ENCODE data around the gene SRSF7. TPM values are rescaled to one million over a fixed set of nuclear protein-coding genes. Genes with fewer than 3 reads are reported as not detected.
"Not testable (repeated sequence)": the region's sequence is repeated elsewhere in the genome, so short reads cannot be mapped to it uniquely, and the experiment has no call there.

SRSF7 gene
- total RNA-seq, 2 donors from 2014 or later = 57.6 to 85.8 TPM

DNA sequence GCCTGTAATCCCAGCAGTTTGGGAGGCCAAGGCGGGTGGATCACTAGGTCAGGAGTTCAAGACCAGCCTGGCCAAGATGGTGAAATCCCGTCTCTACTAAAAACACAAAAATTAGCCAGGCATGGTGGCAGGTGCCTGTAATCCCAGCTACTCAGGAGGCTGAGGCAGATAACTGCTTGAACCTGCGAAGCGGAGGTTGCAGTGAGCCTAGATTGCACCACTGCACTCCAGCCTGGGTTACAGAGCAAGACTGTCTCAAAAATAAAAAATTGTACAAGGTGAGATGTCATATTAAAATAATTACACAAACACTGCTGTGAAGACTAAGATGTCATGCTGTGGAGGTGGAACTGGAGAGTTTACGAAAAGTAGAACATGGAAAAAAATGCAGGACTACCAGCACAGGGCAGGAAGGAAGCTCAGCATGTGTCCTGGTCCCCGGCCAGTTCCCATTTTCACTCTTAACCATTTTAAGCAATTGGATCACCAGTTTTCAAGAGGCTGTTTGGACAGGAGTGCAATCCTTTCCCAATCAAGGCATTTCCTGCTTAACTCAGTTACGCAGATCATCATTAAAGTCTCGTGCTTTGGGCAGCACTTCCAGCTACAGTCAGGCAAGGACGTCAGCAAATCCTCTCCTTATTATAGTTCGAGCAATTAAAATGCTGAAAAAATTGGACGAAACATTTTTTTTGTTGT is 14.0 kb downstream of the SRSF7 start:
- ATAC-seq (peak; percentile 9 to 49), DNase-seq (peak; percentile 52)
- intact Hi-C loops (cut with DNase I) = loop anchor here (5.0 to 10.0 kb wide), 2 partner anchors 155 to 422 kb away; no protein-coding TSS in a partner anchor

DNA sequence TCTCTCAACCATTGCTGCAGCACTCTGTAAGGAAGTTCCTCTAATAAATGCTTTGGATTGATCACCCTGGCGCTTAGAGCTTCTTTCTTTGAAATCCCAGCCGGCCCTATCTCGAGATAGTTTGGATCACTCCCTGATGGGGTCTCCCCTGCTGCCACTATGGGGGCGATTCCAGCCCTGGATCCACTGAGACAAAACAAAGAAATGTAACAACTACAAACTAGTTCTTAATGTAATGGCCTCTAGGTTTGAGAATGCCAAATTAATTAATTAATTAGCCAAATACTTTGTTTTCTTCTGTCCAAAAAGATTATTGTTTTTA is 15.2 kb downstream of the SRSF7 start:
- intact Hi-C loops (cut with DNase I) = loop anchor here (5.0 to 10.0 kb wide), 2 partner anchors 154 to 421 kb away; no protein-coding TSS in a partner anchor
- no peak for ATAC-seq
- no peak for DNase-seq

DNA sequence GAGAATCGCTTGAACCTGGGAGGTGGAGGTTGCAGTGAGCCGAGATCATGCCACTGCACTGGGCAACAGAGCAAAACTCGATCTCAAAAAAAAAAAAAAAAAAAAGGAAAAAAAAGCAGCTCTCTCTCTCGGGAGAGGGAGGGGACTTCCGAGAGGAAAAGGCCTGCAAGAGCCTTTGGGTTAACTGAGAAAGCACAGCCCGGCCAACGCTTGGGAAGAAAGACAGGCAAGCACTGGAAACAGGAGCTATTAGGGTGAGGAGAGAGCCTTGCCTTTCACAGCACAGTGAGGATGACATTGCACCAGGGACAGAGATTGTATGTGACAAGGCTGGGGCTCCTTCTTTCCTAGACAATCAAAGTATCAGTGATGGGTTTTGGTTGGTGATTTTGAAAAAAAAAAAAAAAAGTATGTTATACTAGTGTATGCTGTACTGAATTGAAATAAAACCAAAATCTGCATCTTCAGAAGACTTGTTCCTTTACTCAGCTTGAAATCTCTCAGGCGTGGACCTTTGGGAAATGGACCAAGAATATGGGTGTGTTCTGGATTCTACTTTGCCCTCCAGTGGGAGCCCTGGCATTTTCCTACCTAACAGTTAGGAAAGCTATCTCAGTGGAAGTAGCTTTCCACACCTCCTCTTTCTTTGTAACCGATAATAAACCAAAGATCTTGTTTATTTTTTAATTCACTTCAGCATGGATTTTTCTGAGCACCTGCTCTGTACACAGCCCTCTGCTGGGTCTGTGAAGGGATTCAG is 16.7 kb downstream of the SRSF7 start:
- DNase-seq (peak; percentile 72), ATAC-seq (peak in 1 of 2 donors; percentile 21)
- intact Hi-C loops (cut with DNase I) = loop anchor here (5.0 to 10.0 kb wide), 2 partner anchors 152 to 420 kb away; no protein-coding TSS in a partner anchor

DNA sequence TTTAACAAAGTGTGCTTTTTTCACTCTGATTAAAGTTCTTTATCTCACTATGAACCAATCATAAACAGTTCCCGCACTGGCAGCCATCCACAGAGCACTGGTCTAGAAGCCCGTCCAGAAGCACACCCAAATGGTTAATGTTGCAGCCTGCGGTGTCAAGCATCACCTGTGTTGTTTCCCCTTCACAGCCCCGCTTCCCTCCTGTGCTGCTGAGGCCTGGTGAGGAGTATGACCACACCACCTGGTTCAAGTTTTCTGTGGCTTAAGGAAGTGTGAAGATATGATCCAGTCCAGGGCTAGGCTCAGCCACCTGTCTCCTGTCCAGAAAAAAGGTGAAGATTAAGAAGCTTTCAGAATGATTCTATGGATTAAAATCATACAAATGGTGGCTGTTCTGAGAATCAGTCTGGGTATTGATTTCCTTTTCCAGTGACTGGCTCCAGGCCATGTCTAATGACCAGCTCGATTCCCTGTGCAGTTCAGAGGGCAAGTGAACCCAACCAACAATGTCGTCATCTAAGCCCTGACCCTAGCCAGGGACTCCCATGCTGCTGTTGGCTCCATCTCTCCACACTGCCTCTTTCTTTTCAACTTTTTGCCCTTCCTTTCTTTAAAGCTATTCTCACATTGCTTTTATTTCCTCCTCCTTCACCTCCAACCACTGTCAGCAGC is 17.7 kb downstream of the SRSF7 start:
- intact Hi-C loops (cut with DNase I) = loop anchor here in 1 of 2 donors (10.0 kb wide), 1 partner anchor 419 kb away; no protein-coding TSS in a partner anchor
- DNase-seq = no peak
- ATAC-seq = no peak

DNA sequence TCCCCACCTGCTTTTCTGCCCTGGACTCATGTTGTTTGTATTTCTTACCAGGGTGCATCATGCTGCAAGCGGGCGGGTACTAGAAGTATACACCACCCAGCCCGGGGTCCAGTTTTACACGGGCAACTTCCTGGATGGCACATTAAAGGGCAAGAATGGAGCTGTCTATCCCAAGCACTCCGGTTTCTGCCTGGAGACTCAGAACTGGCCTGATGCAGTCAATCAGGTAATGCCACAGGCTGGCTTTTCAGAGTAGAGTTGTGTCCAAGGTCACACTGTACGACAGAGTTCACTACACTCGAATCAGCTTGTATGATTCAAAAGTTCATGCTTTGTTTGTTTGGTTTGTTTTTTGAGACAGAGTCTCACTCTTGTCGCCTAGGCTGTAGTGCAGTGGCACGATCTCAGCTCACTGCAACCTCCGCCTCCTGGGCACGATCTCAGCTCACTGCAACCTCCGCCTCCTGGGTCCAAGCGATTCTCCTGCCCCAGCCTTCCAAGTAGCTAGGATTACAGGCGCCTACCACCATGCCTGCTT is 19.4 kb downstream of the SRSF7 start:
- intact Hi-C loops (cut with DNase I) = loop anchor here in 1 of 2 donors (10.0 kb wide), 1 partner anchor 417 kb away; no protein-coding TSS in a partner anchor
- no peak for DNase-seq
- no peak for ATAC-seq

DNA sequence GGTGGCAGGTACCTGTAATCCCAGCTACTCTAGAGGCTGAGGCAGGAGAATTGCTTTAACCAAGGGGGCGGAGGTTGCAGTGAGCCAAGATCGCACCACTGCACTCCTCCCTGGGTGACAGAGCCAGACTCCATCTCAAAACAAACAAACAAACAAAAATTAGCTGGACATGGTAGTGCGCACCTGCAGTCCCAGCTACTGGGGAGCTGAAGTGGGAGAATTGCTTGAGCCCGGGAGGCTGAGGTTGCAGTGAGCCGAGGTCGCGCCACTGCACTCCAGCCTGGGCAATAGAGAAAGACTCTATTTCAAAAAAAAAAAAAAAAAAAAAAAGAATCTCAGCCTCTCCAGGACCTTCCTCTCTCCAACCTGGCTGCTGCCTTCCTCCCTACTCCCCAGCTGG is 20.1 kb downstream of the SRSF7 start:
- intact Hi-C loops (cut with DNase I) = loop anchor here in 1 of 2 donors (10.0 kb wide), 1 partner anchor 416 kb away; no protein-coding TSS in a partner anchor
- DNase-seq (no peak), ATAC-seq (no peak)

DNA sequence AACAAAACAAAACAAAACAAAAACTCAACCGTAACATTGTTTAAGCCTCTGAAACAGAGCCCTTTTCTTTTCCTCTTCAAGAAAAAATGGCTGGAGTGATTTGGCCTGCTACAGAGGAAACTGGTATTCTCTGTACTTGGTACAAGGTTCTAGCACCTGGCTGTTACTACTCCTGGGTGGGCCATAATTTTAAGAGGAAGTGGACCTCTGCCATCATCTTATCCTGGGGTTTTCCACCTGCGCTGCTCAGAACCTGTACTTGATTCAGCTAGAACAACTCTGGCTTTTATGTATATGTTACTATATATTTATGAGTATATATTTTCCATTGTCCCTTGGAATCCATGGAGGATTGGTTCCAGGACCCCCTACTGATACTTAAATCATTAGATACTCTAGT is 22.5 kb downstream of the SRSF7 start:
- intact Hi-C loops (cut with DNase I) = loop anchor here in 1 of 2 donors (1.0 kb wide), 1 partner anchor 16 kb away; no protein-coding TSS in a partner anchor
- ATAC-seq = no peak
- no peak for DNase-seq

DNA sequence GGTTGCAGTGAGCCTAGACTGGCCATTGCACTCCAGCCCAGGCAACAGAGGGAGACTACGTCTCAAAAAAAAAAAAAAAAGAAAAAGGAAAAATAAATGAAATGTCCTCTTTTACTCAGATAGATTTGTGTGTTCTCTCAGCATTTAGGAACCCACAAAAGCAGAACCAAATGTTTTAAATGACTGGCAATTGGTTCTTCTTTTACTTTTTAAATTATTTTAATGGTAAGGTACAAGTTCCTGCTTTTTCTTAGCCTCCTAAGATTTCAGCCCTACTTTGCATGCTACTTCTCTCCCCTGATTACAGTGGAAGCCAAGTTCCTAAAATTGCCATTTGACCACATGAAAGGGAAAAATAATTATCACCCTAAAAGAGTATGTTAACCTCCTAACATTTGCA is 23.5 kb downstream of the SRSF7 start:
- DNase-seq (no peak), ATAC-seq (no peak)
- intact Hi-C loops (cut with DNase I) = no loop called here

DNA sequence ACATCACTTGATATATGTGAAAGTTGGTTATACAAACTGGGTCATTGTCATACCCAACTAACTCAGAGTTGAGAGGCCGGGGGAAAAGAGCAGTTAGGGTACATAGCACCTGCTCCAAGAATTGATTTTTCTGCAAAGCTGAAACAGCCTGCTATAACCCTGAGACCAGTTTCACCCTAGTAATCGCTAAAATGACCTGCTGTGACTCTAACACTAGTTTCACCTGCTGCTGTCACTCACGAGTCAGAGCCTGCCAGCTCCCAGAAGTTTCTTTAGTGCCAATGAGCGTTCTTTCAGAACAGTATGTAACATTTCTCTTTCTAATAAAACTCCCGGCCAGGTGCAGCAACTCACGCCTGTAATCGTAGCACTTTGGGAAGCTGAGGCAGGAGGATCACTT is 28.0 kb downstream of the SRSF7 start:
- DNase-seq (no peak), ATAC-seq (no peak)

DNA sequence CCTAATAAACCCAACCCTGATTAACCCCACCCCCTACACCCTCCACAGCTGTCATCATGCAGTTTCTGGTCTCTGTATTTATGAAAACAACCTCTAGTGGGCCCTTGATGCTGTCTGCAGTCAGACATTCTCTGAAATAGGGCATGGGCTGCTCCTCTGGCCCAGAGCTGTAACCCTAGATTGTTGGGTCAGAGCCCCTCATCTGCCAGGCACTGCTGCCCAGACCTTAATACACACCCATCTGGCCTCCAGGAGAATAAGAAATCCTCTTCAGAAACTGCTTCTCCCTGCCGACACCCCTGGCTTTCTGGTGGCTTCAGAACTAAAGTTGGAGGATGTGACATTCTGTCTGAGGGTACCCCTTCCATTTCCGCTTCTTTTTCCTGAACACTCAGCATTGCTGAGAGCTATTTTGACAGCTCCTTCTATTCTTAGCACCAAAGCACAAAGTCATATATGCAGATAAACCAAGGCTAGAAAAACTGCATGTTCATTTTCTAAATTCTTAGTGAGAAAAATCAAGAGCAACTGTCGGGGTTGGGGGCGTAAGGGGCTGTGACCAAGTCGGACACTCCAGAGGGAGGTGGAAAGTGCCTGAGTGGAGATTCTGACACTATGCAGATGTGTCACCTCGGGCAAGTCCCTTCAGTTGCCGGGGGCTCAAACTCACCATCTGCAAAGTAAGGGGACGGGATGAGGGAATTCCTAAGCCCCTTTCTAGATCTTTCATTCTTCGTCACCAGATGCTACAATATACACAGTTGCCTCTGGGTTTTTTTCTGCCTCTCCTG is 28.7 kb downstream of the SRSF7 start:
- DNase-seq (no peak), ATAC-seq (peak in 1 of 2 donors; percentile 55)
- intact Hi-C loops (cut with DNase I) = loop anchor here in 1 of 2 donors (5.0 kb wide), 1 partner anchor 55 kb away; the partner anchor contains the start of gene GALM

More for the DNA sequence above, 28.0 kb downstream of the SRSF7 start:
- intact Hi-C loops (cut with DNase I) = loop anchor here in 1 of 2 donors (5.0 kb wide), 1 partner anchor 56 kb away; the partner anchor contains the start of gene GALM

DNA sequence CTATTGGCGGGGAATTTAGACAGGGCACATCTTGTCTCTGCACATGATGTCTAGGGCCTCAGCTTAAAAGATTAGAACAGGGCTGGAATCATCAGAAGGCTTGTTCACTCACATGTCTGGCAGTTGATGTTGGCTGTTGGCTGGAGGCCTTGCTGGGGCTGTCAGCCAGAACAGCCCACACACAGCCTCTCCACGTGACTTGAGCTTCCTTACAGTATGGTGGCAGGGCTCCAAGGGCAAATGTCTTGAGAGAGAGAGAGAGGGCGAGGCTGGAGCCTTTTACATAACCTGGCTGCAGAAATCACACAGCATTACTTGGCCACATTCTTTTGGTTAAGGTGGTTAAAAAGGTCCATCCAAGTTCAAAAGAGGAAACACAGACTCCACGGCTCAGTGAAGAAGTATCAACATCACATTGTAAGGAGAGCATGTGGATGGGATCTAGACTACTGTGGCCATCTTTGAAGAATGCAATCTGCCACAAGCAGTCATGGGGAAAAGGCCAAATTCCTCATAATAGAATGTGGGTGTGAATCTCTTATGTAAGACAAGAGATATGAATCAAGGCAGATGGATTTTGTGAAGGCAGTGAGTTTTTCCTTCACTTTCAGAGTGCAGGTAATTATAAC is 30.4 kb downstream of the SRSF7 start:
- ATAC-seq (peak; percentile 92 to 96), DNase-seq (peak; percentile 83)
- intact Hi-C loops (cut with DNase I) = loop anchor here in 1 of 2 donors (5.0 kb wide), 1 partner anchor 53 kb away; the partner anchor contains the start of gene GALM

DNA sequence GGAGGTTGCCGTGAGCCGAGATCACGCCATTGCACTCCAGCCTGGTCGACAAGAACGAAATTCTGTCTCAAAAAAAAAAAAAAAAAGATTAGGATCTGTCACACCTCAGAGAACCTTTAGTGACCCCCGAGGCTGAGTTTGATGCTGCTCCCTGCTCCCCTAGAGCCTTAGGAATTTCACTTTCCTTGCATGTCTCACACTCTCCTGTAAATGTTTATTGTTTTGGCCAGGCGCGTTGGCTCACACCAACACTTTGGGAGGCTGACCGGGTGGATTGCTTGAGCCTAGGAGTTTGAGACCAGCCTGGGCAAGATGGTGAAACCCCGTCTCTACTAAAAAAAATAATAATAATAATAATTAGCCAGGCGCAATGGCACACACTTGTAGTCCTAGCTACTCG is 31.5 kb downstream of the SRSF7 start:
- intact Hi-C loops (cut with DNase I) = loop anchor here in 1 of 2 donors (5.0 kb wide), 1 partner anchor 52 kb away; the partner anchor contains the start of gene GALM
- no peak for DNase-seq
- no peak for ATAC-seq

DNA sequence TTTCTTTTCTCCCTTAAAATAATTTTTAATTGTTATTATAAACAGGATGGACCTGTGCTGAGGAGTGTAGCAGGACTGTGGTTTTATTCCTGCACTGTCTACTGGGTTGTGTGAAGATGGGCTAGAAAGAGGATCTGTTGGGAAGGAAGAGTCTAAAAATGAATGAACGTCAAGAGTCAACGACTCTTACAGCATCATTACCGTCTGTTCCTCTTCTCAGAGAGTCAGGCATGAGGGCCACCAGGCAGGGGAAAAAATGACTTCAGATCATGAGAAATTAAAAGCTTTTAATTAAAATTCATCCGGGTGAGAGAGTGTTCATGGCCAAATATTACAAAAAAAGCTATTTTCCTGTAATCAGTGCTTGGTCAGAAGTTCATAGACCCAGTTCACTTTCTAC is 32.6 kb downstream of the SRSF7 start:
- no peak for DNase-seq
- ATAC-seq = no peak
- intact Hi-C loops (cut with DNase I) = no loop called here

DNA sequence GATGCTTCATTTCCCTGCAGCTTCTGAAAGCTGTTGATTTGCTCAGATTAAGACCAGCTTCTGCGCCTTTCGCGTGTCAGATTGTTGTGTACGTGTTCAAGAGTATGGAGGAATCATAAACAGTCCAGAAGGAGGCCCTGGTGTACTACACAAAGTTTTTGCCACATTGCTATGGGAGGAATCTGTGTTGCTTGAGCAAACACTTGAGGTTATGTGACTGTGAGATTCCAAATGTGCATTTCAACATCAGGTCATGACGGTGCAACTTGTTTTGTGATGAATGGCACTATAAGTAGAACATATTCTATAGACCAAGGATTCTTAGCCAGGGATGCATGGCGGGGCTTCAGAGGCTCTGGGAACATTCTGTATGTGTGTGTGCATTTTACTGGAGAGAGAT is 35.0 kb downstream of the SRSF7 start:
- ATAC-seq (no peak), DNase-seq (no peak)
- intact Hi-C loops (cut with DNase I) = no loop called here

DNA sequence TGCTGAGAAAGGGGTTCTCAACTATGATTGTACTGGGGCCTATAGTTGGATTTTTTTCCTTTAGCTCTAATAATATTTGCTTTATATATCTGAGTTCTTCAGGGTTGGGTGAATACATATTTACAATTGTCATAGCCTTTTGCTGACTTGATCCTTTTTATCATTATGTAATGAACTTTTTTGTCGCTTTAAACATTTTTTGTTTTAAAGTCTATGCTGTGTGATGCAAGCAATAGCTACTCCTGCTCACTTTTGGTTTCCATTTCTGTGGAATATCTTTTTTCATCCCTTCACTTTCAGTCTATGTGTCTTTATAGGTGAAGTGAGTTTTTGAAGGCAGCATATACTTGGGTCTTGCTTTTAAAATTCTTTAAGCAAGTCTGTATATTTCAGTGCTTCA is 36.2 kb downstream of the SRSF7 start:
- ATAC-seq; intact Hi-C loops (cut with DNase I); DNase-seq: not testable (repeated sequence)

DNA sequence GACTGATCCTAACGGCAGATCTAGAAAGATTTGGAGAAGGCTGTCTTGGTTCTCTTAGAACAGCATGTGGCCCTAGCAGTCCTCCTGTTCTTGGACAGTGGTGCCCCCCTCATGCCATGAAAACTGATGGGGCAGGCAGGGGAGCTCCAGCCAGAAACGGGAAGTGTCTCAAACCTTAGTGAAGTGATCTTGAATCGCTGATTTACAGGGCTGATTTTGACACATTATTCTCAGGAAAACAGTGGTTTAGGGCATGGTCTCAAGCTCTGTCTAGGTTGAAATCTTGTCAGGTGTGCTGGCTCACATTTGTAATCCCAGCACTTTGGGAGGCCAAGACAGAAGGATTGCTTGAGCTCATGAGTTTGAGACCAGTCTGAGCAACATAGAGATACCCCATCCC is 37.8 kb downstream of the SRSF7 start:
- ATAC-seq = no peak
- intact Hi-C loops (cut with DNase I) = no loop called here
- DNase-seq = no peak

DNA sequence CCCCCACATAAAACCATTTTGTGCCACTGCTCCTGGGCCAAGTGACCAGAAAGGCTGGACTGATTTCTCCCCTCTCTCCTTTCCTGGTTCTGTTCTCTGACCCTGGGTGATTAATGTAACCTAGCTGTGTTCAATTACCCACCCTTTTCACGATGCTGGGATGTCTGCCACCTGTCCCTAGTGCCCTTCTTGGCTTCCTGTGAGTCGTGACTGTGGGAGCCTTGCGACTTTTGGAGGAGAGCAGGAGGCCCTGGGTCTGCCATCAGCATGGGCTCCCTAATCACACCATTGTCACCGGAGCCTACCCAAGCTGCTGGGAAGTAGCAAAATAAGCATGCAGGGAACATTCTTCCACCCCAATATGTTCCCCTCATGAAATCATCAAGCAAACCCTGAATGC is 38.3 kb downstream of the SRSF7 start:
- intact Hi-C loops (cut with DNase I) = no loop called here
- ATAC-seq (no peak), DNase-seq (no peak)

DNA sequence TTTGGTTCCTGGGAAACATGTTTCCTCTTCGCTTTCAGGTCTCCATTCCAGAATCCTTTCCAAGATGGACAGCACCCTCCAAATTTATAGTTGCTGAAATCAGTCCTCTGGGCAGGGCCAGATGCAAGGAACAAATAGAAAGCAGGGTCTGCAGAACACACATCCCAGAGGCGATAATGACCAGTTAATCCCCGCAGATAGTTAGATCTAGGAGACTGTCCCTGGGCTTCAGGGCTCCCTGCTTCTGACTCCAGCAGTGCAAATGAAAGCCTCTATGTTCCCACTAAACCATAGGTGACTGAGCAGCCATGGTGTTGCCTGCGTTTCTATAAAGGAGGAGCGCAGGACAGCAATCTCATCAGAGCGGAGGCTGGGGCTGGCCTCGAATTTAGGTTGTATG is 38.7 kb downstream of the SRSF7 start:
- ATAC-seq (no peak), DNase-seq (no peak)
- intact Hi-C loops (cut with DNase I) = no loop called here
